ENCODE data around the gene INPP5B.

The INPP5B gene

GRCh38 chr1:37831109-37831508 is 115.7 kb downstream of the INPP5B start:
- DNase-seq = no peak

- no peak for DNase-seq
Measured at GRCh38 chr1:37828410-37829074, 118.3 kb downstream of the INPP5B start.

- no peak for DNase-seq
Measured at GRCh38 chr1:37825506-37825905, 121.3 kb downstream of the INPP5B start.

GRCh38 chr1:37824001-37824400 is 122.9 kb downstream of the INPP5B start:
- DNase-seq = no peak

- no peak for DNase-seq
Measured at GRCh38 chr1:37822906-37823815, 123.7 kb downstream of the INPP5B start.

- no peak for DNase-seq
Measured at GRCh38 chr1:37821481-37821880, 125.4 kb downstream of the INPP5B start.

- no peak for DNase-seq
Measured at GRCh38 chr1:37817481-37817880, 129.4 kb downstream of the INPP5B start.

GRCh38 chr1:37814252-37814651 is 132.6 kb downstream of the INPP5B start:
- no peak for DNase-seq

GRCh38 chr1:37813529-37814145 is 133.2 kb downstream of the INPP5B start:
- DNase-seq = no peak

- DNase-seq = peak; percentile 9
Measured at GRCh38 chr1:37811027-37811655, 135.7 kb downstream of the INPP5B start.
